ENCODE data around the gene SGIP1. TPM values are rescaled to one million over a fixed set of nuclear protein-coding genes. Genes with fewer than 3 reads are reported as not detected.

Gene SGIP1
- total RNA-seq, 8 experiments from 2014 or later, result 0.05 to 82.9 (median 26.2) TPM; not detected in 1

- H3K4me1 ChIP-seq (replicated peaks in 1 of 2), result peaks cover 0 to 28% of the 10 kb centered on the region in 2 donors
- in situ Hi-C loops (cut with MboI; ENCODE audit: low pct_unique_long_range_greater_than_20kb in 2 of 9, low sequenced_read_pairs in 9 of 9, unreplicated experiment in 9 of 9), result no loop called here
- no peak overlapping the region for H3K4me3 ChIP-seq
- H3K27ac ChIP-seq, result no peak overlapping the region
- 0 to 100% (median 56%) methylated on average over 1 of the region's 1 CpG; no CpG with 5 or more reads in 3 of the 10 experiments for WGBS, 10 experiments
- ATAC-seq (replicated peaks in 6 of 8), result no peak
Measured at GRCh38 chr1:66633159-66633558, 99.2 kb downstream of the SGIP1 start.

- no peak for ATAC-seq (replicated peaks in 6 of 8)
- no peak overlapping the region for H3K27ac ChIP-seq
- H3K4me1 ChIP-seq (replicated peaks in 1 of 2), result peaks cover 0 to 20% of the 10 kb centered on the region in 2 donors
- in situ Hi-C loops (cut with MboI; ENCODE audit: low pct_unique_long_range_greater_than_20kb in 2 of 9, low sequenced_read_pairs in 9 of 9, unreplicated experiment in 9 of 9), result no loop called here
- no peak overlapping the region for H3K4me3 ChIP-seq
- 0 to 100% (median 87%) methylated on average over 1 of the region's 1 CpG; no CpG with 5 or more reads in 4 of the 10 experiments for WGBS, 10 experiments
Measured at GRCh38 chr1:66637146-66637545, 103.2 kb downstream of the SGIP1 start.

- Histone ChIP-seq H3K4me1 (replicated peaks in 1 of 2) (no peaks in the 10 kb centered on the region), H3K27ac (no peak overlapping the region), H3K4me3 (no peak overlapping the region)
- in situ Hi-C loops (cut with MboI; ENCODE audit: low pct_unique_long_range_greater_than_20kb in 2 of 9, low sequenced_read_pairs in 9 of 9, unreplicated experiment in 9 of 9), result no loop called here
- peak in 3 of 8 experiments; percentile 39 to 66 (median 63) for ATAC-seq (replicated peaks in 6 of 8)
- 56 to 100% (median 86%) methylated on average over 1 to 4 of the region's 4 CpGs; no CpG with 5 or more reads in 1 of the 10 experiments for WGBS, 10 experiments
Measured at GRCh38 chr1:66641891-66642473, 108.0 kb downstream of the SGIP1 start.

- 28 to 81% (median 66%) methylated on average over 1 to 3 of the region's 3 CpGs for WGBS, 10 experiments
- H3K4me3 ChIP-seq, result no peak overlapping the region
- in situ Hi-C loops (cut with MboI; ENCODE audit: low pct_unique_long_range_greater_than_20kb in 2 of 9, low sequenced_read_pairs in 9 of 9, unreplicated experiment in 9 of 9), result no loop called here
- no peak overlapping the region for H3K27ac ChIP-seq
- no peaks in the 10 kb centered on the region for H3K4me1 ChIP-seq (replicated peaks in 1 of 2)
- peak in 2 of 8 experiments; percentile 37 to 74 for ATAC-seq (replicated peaks in 6 of 8)
Measured at GRCh38 chr1:66642992-66643391, 109.0 kb downstream of the SGIP1 start.

GRCh38 chr1:66644331-66644730 lies 110.4 kb downstream of the SGIP1 start:
- in situ Hi-C loops (cut with MboI; ENCODE audit: low pct_unique_long_range_greater_than_20kb in 2 of 9, low sequenced_read_pairs in 9 of 9, unreplicated experiment in 9 of 9), result no loop called here
- no peaks in the 10 kb centered on the region for H3K4me1 ChIP-seq (replicated peaks in 1 of 2)
- no peak overlapping the region for H3K4me3 ChIP-seq
- WGBS, 10 experiments, result 52 to 100% (median 78%) methylated on average over 1 to 3 of the region's 3 CpGs; no CpG with 5 or more reads in 1 of the 10 experiments
- H3K27ac ChIP-seq, result no peak overlapping the region
- ATAC-seq (replicated peaks in 6 of 8), result no peak

GRCh38 chr1:66648901-66649595 lies 115.1 kb downstream of the SGIP1 start:
- no peak for ATAC-seq (replicated peaks in 6 of 8)
- WGBS, 10 experiments, result 25 to 89% (median 63%) methylated on average over 1 to 2 of the region's 2 CpGs; no CpG with 5 or more reads in 1 of the 10 experiments
- in situ Hi-C loops (cut with MboI; ENCODE audit: low pct_unique_long_range_greater_than_20kb in 2 of 9, low sequenced_read_pairs in 9 of 9, unreplicated experiment in 9 of 9), result no loop called here

GRCh38 chr1:66652556-66652955 lies 118.6 kb downstream of the SGIP1 start:
- no peak for ATAC-seq (replicated peaks in 6 of 8)
- in situ Hi-C loops (cut with MboI; ENCODE audit: low pct_unique_long_range_greater_than_20kb in 2 of 9, low sequenced_read_pairs in 9 of 9, unreplicated experiment in 9 of 9), result no loop called here
- 20 to 89% (median 69%) methylated on average over 1 to 2 of the region's 2 CpGs; no CpG with 5 or more reads in 3 of the 10 experiments for WGBS, 10 experiments

More at GRCh38 chr1:66648901-66649595, 115.1 kb downstream of the SGIP1 start:
- H3K27ac ChIP-seq, result no peak overlapping the region
- H3K4me3 ChIP-seq, result no peak overlapping the region
- H3K4me1 ChIP-seq (replicated peaks in 1 of 2), result no peaks in the 10 kb centered on the region

GRCh38 chr1:66654643-66655042 lies 120.7 kb downstream of the SGIP1 start:
- in situ Hi-C loops (cut with MboI; ENCODE audit: low pct_unique_long_range_greater_than_20kb in 2 of 9, low sequenced_read_pairs in 9 of 9, unreplicated experiment in 9 of 9), result no loop called here
- ATAC-seq (replicated peaks in 6 of 8), result no peak
- no peaks in the 10 kb centered on the region for H3K4me1 ChIP-seq (replicated peaks in 1 of 2)
- no peak overlapping the region for H3K27ac ChIP-seq
- H3K4me3 ChIP-seq, result no peak overlapping the region

More at GRCh38 chr1:66652556-66652955, 118.6 kb downstream of the SGIP1 start:
- Histone ChIP-seq H3K4me1 (replicated peaks in 1 of 2) (no peaks in the 10 kb centered on the region), H3K27ac (no peak overlapping the region), H3K4me3 (no peak overlapping the region)

GRCh38 chr1:66671455-66671854 lies 137.5 kb downstream of the SGIP1 start:
- Histone ChIP-seq H3K4me1 (replicated peaks in 1 of 2) (no peaks in the 10 kb centered on the region), H3K4me3 (no peak overlapping the region), H3K27ac (no peak overlapping the region)
- no peak for ATAC-seq (replicated peaks in 6 of 8)
- 31 to 83% (median 67%) methylated on average over 1 of the region's 1 CpG; no CpG with 5 or more reads in 1 of the 10 experiments for WGBS, 10 experiments
- in situ Hi-C loops (cut with MboI; ENCODE audit: low pct_unique_long_range_greater_than_20kb in 2 of 9, low sequenced_read_pairs in 9 of 9, unreplicated experiment in 9 of 9), result no loop called here

GRCh38 chr1:66676613-66677298 lies 142.8 kb downstream of the SGIP1 start:
- WGBS, 10 experiments, result 0 to 84% (median 16%) methylated on average over 1 to 3 of the region's 3 CpGs; no CpG with 5 or more reads in 2 of the 10 experiments
- ATAC-seq (replicated peaks in 6 of 8), result peak in 3 of 8 experiments; percentile 45 to 87 (median 83)
- Histone ChIP-seq H3K4me1 (replicated peaks in 1 of 2) (no peaks in the 10 kb centered on the region), H3K27ac (no peak overlapping the region), H3K4me3 (no peak overlapping the region)
- in situ Hi-C loops (cut with MboI; ENCODE audit: low pct_unique_long_range_greater_than_20kb in 2 of 9, low sequenced_read_pairs in 9 of 9, unreplicated experiment in 9 of 9), result no loop called here

- in situ Hi-C loops (cut with MboI; ENCODE audit: low pct_unique_long_range_greater_than_20kb in 2 of 9, low sequenced_read_pairs in 9 of 9, unreplicated experiment in 9 of 9), result no loop called here
- no peaks in the 10 kb centered on the region for H3K4me1 ChIP-seq (replicated peaks in 1 of 2)
- H3K4me3 ChIP-seq, result no peak overlapping the region
- no peak overlapping the region for H3K27ac ChIP-seq
- no peak for ATAC-seq (replicated peaks in 6 of 8)
- 83 to 100% (median 90%) methylated on average over 1 of the region's 1 CpG; no CpG with 5 or more reads in 3 of the 10 experiments for WGBS, 10 experiments
Measured at GRCh38 chr1:66678146-66678545, 144.2 kb downstream of the SGIP1 start.

GRCh38 chr1:66679140-66679539 lies 145.2 kb downstream of the SGIP1 start:
- H3K4me3 ChIP-seq, result no peak overlapping the region
- 56 to 100% (median 89%) methylated on average over 1 to 5 of the region's 5 CpGs; no CpG with 5 or more reads in 1 of the 10 experiments for WGBS, 10 experiments
- ATAC-seq (replicated peaks in 6 of 8), result no peak
- in situ Hi-C loops (cut with MboI; ENCODE audit: low pct_unique_long_range_greater_than_20kb in 2 of 9, low sequenced_read_pairs in 9 of 9, unreplicated experiment in 9 of 9), result no loop called here
- no peaks in the 10 kb centered on the region for H3K4me1 ChIP-seq (replicated peaks in 1 of 2)
- H3K27ac ChIP-seq, result no peak overlapping the region

- 83 to 100% (median 91%) methylated on average over 2 of the region's 2 CpGs; no CpG with 5 or more reads in 6 of the 10 experiments for WGBS, 10 experiments
- in situ Hi-C loops (cut with MboI; ENCODE audit: low pct_unique_long_range_greater_than_20kb in 2 of 9, low sequenced_read_pairs in 9 of 9, unreplicated experiment in 9 of 9), result no loop called here
Measured at GRCh38 chr1:66681686-66682085, 147.7 kb downstream of the SGIP1 start.

More at GRCh38 chr1:66681686-66682085, 147.7 kb downstream of the SGIP1 start:
- no peak for ATAC-seq (replicated peaks in 6 of 8)
- Histone ChIP-seq H3K4me1 (replicated peaks in 1 of 2) (no peaks in the 10 kb centered on the region), H3K4me3 (no peak overlapping the region), H3K27ac (no peak overlapping the region)
